ENCODE measurements around the gene ZNF217. TPM values are rescaled to one million over a fixed set of nuclear protein-coding genes. Genes with fewer than 3 reads are reported as not detected.
"Not testable (repeated sequence)": the region's sequence is repeated elsewhere in the genome, so short reads cannot be mapped to it uniquely, and the experiment has no call there.

The ZNF217 gene
- total RNA-seq, 2 donors from 2014 or later, result 17.4 to 27.7 TPM

- H3K4me3 ChIP-seq; H3K27me3 ChIP-seq; DNase-seq; intact Hi-C loops (cut with DNase I); ATAC-seq; H3K9me3 ChIP-seq; H3K36me3 ChIP-seq (replicated peaks in 1 of 2; ENCODE audit: insufficient read depth in 1 of 2, low read depth in 2 of 2): not testable (repeated sequence)
- TF ChIP-seq POLR2A (IDR thresholded peaks at IDR 0.05), result peak in 2 of 3 donors; percentile 19 to 38
- H3K27ac ChIP-seq, result peak overlapping the region; percentile 81 to 100 (median 98)
- 4 to 5% methylated on average over 4 of the region's 4 CpGs for WGBS, 2 donors
- peaks cover 37% of the 10 kb centered on the region for H3K4me1 ChIP-seq
These were observed 2.4 kb downstream of the ZNF217 start for GRCh38 chr20:53591206-53591741.

- H3K4me1 ChIP-seq, result peaks cover 42% of the 10 kb centered on the region
- H3K36me3 ChIP-seq (replicated peaks in 1 of 2; ENCODE audit: insufficient read depth in 1 of 2, low read depth in 2 of 2); intact Hi-C loops (cut with DNase I); H3K4me3 ChIP-seq; H3K9me3 ChIP-seq; DNase-seq; H3K27me3 ChIP-seq; ATAC-seq: not testable (repeated sequence)
- H3K27ac ChIP-seq, result peak overlapping the region; percentile 1 to 100 (median 98)
These were observed 3.0 kb downstream of the ZNF217 start for GRCh38 chr20:53590608-53591007.

DNA sequence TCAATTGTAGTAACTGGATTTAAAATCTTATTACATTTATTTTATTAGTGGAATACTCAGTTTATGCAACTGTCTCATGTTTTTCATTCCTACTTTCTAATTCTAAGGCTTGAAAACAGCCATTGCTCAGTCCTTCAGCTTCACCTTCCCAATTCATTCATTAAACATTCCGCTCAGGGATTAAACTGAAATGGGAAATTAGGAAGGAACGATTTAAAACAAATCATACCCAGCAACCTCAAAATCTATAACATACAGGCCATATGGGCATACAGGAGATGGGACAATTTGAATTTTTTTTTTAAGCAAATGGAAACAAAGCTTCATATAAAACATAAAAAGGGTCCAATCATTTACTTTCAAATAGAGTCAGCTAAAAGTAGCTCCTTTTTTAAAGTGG, 3.5 kb downstream of the ZNF217 start:
- H3K4me3 ChIP-seq, result not testable (repeated sequence)

DNA sequence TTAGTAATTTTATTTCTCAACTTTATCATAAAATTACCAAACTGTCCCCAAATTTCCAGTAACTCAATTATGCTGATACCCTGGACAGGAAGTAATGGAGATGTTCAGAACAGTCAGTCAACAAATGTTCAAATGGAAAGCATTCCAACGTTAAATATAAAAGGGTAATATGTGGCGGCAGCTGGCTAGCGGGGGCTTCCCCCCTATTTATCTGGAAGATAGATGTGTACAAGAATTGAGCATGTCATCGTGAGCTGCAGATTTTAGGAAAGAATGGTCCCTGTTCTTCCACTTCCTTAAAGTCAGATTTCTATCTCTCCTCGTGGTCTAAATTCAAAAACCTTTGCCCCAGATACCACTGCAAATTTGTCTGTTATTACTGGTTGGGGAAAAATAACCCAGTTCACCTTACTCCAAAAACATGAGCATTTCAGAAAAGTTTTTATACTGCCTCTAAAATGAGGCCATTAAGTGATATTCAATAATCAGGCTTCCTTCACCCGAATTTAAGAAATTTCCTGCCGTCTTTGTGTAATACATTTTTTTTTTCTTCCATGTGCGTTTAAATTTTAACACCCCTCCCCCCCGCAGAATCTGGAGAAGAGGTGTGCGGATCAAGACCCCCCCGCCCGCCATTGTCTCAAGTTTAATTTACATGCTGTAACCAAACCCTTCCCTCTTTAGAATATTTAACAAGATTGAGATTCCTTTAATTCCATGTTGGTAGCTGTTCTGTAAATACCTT, 4.1 kb downstream of the ZNF217 start:
- H3K4me3 ChIP-seq; H3K27me3 ChIP-seq; intact Hi-C loops (cut with DNase I); H3K9me3 ChIP-seq; H3K36me3 ChIP-seq (replicated peaks in 1 of 2; ENCODE audit: insufficient read depth in 1 of 2, low read depth in 2 of 2); DNase-seq; ATAC-seq: not testable (repeated sequence)
- peak overlapping the region; percentile 58 to 100 (median 98) for H3K27ac ChIP-seq
- peaks cover 53% of the 10 kb centered on the region for H3K4me1 ChIP-seq
- 16 to 22% methylated on average over 12 of the region's 12 CpGs for WGBS, 2 donors

More for the DNA sequence above, 3.5 kb downstream of the ZNF217 start:
- WGBS, 2 donors, result 35 to 46% methylated on average over 2 of the region's 2 CpGs
- H3K4me1 ChIP-seq, result peaks cover 47% of the 10 kb centered on the region
- H3K36me3 ChIP-seq (replicated peaks in 1 of 2; ENCODE audit: insufficient read depth in 1 of 2, low read depth in 2 of 2); H3K27me3 ChIP-seq; H3K9me3 ChIP-seq; intact Hi-C loops (cut with DNase I); ATAC-seq; DNase-seq: not testable (repeated sequence)
- peak overlapping the region in 3 of 4 donors; percentile 97 to 100 (median 99) for H3K27ac ChIP-seq

- H3K9me3 ChIP-seq; intact Hi-C loops (cut with DNase I); H3K4me3 ChIP-seq; H3K27me3 ChIP-seq; ATAC-seq; DNase-seq; H3K27ac ChIP-seq; H3K36me3 ChIP-seq (replicated peaks in 1 of 2; ENCODE audit: insufficient read depth in 1 of 2, low read depth in 2 of 2): not testable (repeated sequence)
- peaks cover 74% of the 10 kb centered on the region for H3K4me1 ChIP-seq
- WGBS, 2 donors, result 95 to 100% methylated on average over 1 of the region's 1 CpG
These were observed 6.4 kb downstream of the ZNF217 start for GRCh38 chr20:53587157-53587703.

DNA sequence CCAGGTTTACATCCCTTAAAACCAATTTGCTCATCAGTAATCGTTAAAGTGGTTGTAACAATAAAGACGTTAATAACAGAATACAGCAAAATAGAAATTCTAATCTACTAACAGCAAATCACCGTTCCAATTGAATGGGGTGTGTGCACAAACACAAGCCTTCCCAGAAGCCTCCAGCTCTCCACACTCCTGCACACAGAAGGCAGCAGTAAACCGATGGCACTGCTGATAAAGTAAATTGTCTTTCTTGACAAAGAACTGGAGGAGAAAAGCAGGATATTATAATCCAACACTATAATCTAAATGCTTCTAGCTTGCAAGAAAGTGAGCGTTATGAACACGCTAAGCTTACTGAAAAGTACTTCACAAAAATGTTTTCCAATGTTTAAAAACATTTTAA, 7.0 kb downstream of the ZNF217 start:
- DNase-seq (no peak), ATAC-seq (no peak)
- Histone ChIP-seq H3K36me3 (replicated peaks in 1 of 2; ENCODE audit: insufficient read depth in 1 of 2, low read depth in 2 of 2) (peaks cover 0 to 6% of the 10 kb centered on the region in 2 donors), H3K4me3 (no peak overlapping the region), H3K4me1 (peaks cover 75% of the 10 kb centered on the region), H3K9me3 (no peaks in the 10 kb centered on the region), H3K27me3 (no peaks in the 10 kb centered on the region), H3K27ac (no peak overlapping the region)
- TF ChIP-seq CTCF (IDR thresholded peaks at IDR 0.05) (no peak), POLR2A (IDR thresholded peaks at IDR 0.05) (no peak)
- WGBS, 2 donors, result 43% methylated on average over 6 of the region's 6 CpGs
- intact Hi-C loops (cut with DNase I), result no loop called here

DNA sequence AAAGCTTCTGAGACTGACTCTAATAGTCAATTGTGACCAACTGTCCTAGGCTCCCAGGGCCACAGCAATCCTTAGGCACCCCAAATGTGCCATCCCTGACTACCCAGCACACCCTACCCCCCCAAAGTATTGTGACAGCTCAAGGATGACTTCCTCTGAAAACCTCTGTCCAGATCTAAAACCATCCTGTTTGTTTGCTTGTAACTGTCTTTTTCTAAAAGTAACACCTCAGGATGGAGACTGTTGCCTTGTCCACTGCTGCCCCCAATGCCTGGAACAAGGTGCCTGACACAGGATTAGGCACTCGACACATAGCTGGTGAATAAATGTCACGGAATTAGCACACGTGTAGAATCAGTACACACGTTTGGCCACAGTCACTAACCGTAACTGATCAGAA, 7.7 kb downstream of the ZNF217 start:
- Histone ChIP-seq H3K36me3 (replicated peaks in 1 of 2; ENCODE audit: insufficient read depth in 1 of 2, low read depth in 2 of 2) (peaks cover 0 to 11% of the 10 kb centered on the region in 2 donors), H3K4me1 (peaks cover 83% of the 10 kb centered on the region)
- H3K27me3 ChIP-seq; H3K4me3 ChIP-seq; ATAC-seq; H3K9me3 ChIP-seq; H3K27ac ChIP-seq; DNase-seq; intact Hi-C loops (cut with DNase I): not testable (repeated sequence)
- 77 to 86% methylated on average over 5 of the region's 5 CpGs for WGBS, 2 donors

DNA sequence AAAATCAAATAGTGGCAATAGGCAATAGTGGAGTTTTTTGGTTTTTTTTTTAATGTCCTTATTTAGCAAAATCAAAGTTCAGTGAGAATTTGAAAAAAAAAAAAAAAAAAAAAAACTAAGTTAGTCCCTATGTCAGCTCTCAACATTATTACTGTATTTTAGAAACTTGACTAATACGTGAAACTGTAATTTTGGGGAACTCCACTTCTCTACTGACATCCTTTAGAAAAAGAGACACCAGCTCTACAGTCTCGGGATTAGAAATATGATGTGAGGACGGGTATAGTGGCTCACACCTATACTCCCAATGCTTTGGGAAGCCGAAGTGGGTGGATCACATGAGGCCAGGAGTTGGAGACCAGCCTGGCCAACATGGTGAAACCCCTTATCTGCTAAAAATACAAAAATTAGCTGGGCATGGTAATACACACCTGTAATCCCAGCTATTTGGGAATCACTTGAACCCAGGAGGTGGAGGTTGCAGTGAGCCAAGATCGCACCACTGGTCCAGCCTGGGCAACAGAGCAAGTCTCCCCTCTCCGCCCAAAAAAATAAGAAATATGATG, 8.6 kb downstream of the ZNF217 start:
- H3K4me3 ChIP-seq; H3K27me3 ChIP-seq; H3K9me3 ChIP-seq; H3K27ac ChIP-seq; intact Hi-C loops (cut with DNase I); ATAC-seq; DNase-seq: not testable (repeated sequence)
- peaks cover 85% of the 10 kb centered on the region for H3K4me1 ChIP-seq
- WGBS, 2 donors, result 83 to 95% methylated on average over 6 of the region's 6 CpGs
- H3K36me3 ChIP-seq (replicated peaks in 1 of 2; ENCODE audit: insufficient read depth in 1 of 2, low read depth in 2 of 2), result peaks cover 0 to 12% of the 10 kb centered on the region in 2 donors

GRCh38 chr20:53584550-53584913, 9.1 kb downstream of the ZNF217 start:
- ATAC-seq; intact Hi-C loops (cut with DNase I); H3K4me3 ChIP-seq; H3K27ac ChIP-seq; H3K27me3 ChIP-seq; H3K9me3 ChIP-seq; DNase-seq: not testable (repeated sequence)
- Histone ChIP-seq H3K4me1 (peaks cover 85% of the 10 kb centered on the region), H3K36me3 (replicated peaks in 1 of 2; ENCODE audit: insufficient read depth in 1 of 2, low read depth in 2 of 2) (peaks cover 0 to 12% of the 10 kb centered on the region in 2 donors)
- WGBS, 2 donors, result 31 to 41% methylated on average over 3 of the region's 3 CpGs

- H3K9me3 ChIP-seq; intact Hi-C loops (cut with DNase I); H3K4me3 ChIP-seq; DNase-seq; H3K27me3 ChIP-seq; ATAC-seq: not testable (repeated sequence)
- H3K36me3 ChIP-seq (replicated peaks in 1 of 2; ENCODE audit: insufficient read depth in 1 of 2, low read depth in 2 of 2), result peaks cover 0 to 12% of the 10 kb centered on the region in 2 donors
- H3K4me1 ChIP-seq, result peaks cover 85% of the 10 kb centered on the region
- WGBS, 2 donors, result 31 to 34% methylated on average over 3 of the region's 3 CpGs
- H3K27ac ChIP-seq, result peak overlapping the region in 2 of 4 donors; percentile 7 to 40
These were observed 9.7 kb downstream of the ZNF217 start for GRCh38 chr20:53583660-53584549.

All from body of pancreas (tissue), 4 donors.